H9 (cell line): ENCODE data around the gene RPLP2. TPM values are rescaled to one million over a fixed set of nuclear protein-coding genes. Genes with fewer than 3 reads are reported as not detected.
A peak's percentile ranks its signal among the peaks of the same experiment; 100 is the strongest.

ENCODE experiments used
- DNase-seq: peaks from one replicate; pipeline ENCODE4 v3.0.0-alpha.2; 2017
- H2AFZ ChIP-seq: one replicate; pipeline ENCODE4 v1.6.1; 2013; ENCODE audit warnings: mild to moderate bottlenecking, low read length, control low read depth, moderate library complexity
- H2AK5ac ChIP-seq: 2 replicates; pipeline ENCODE4 v1.6.1; 2013; ENCODE audit warnings: low read length, control low read depth, mixed read lengths; ENCODE audit not compliant: insufficient read length
- H2BK120ac ChIP-seq: one replicate; pipeline ENCODE4 v1.6.1; 2013; ENCODE audit warnings: low read depth, mild to moderate bottlenecking, low read length, control low read depth, inconsistent platforms; ENCODE audit not compliant: poor library complexity, severe bottlenecking
- H2BK12ac ChIP-seq: 2 replicates; pipeline ENCODE4 v1.6.1; 2013; ENCODE audit warnings: low read length, control low read depth, mixed read lengths, low read depth; ENCODE audit not compliant: insufficient read length
- H2BK15ac ChIP-seq: 2 replicates; pipeline ENCODE4 v1.6.1; 2013; ENCODE audit warnings: low read depth, low read length, control low read depth
- H2BK20ac ChIP-seq: one replicate; pipeline ENCODE4 v1.6.1; 2013; ENCODE audit warnings: low read depth, mild to moderate bottlenecking, low read length, control low read depth, inconsistent platforms; ENCODE audit not compliant: poor library complexity, severe bottlenecking
- H2BK5ac ChIP-seq: 2 replicates; pipeline ENCODE4 v1.6.1; 2013; ENCODE audit warnings: low read length, control low read depth, mixed read lengths; ENCODE audit not compliant: insufficient read length
- H3K14ac ChIP-seq: 2 replicates; pipeline ENCODE4 v1.6.1; 2013; ENCODE audit warnings: low read length, control low read depth; ENCODE audit not compliant: insufficient read depth
- H3K18ac ChIP-seq: 2 replicates; pipeline ENCODE4 v1.6.1; 2013; ENCODE audit warnings: low read depth, mild to moderate bottlenecking, mixed read lengths, low read length, control low read depth; ENCODE audit not compliant: insufficient read length
- H3K23ac ChIP-seq: 2 replicates; pipeline ENCODE4 v1.6.1; 2013; ENCODE audit warnings: low read length, control low read depth, mixed read lengths, low read depth; ENCODE audit not compliant: insufficient read length
- H3K23me2 ChIP-seq: 2 replicates; pipeline ENCODE4 v1.6.1; 2013; ENCODE audit warnings: low read depth, mild to moderate bottlenecking, mixed read lengths, low read length, control low read depth; ENCODE audit not compliant: insufficient read length, poor library complexity, severe bottlenecking
- H3K27ac ChIP-seq: 2 replicates; pipeline ENCODE4 v1.5.1; 2013; ENCODE audit warnings: low read length, control low read depth, mixed read lengths, low read depth; ENCODE audit not compliant: insufficient read length
- H3K27me3 ChIP-seq: 2 replicates; pipeline ENCODE4 v1.6.1; 2013; ENCODE audit warnings: low read length, control low read depth, inconsistent platforms; ENCODE audit not compliant: insufficient read depth
- H3K4ac ChIP-seq: 2 replicates; pipeline ENCODE4 v1.6.1; 2013; ENCODE audit warnings: low read depth, mild to moderate bottlenecking, control low read depth, inconsistent platforms, low read length, moderate library complexity
- H3K4me1 ChIP-seq: 2 replicates; pipeline ENCODE4 v1.6.1; 2013; ENCODE audit warnings: low read length, control low read depth, inconsistent platforms; ENCODE audit not compliant: insufficient read depth
- H3K4me2 ChIP-seq: 2 replicates; pipeline ENCODE4 v1.6.1; 2013; ENCODE audit warnings: low read length, control low read depth, mixed read lengths; ENCODE audit not compliant: insufficient read length, insufficient read depth
- H3K56ac ChIP-seq: 2 replicates; pipeline ENCODE4 v1.6.1; 2013; ENCODE audit warnings: low read depth, mild to moderate bottlenecking, mixed read lengths, low read length, control low read depth; ENCODE audit not compliant: insufficient read length
- H3K79me1 ChIP-seq: 2 replicates; pipeline ENCODE4 v1.6.1; 2013; ENCODE audit warnings: low read depth, mild to moderate bottlenecking, moderate library complexity, low read length, control low read depth, inconsistent platforms; ENCODE audit not compliant: insufficient read depth, poor library complexity, severe bottlenecking
- H3K79me2 ChIP-seq: 2 replicates; pipeline ENCODE4 v1.6.1; 2013; ENCODE audit warnings: low read length, control low read depth, inconsistent platforms; ENCODE audit not compliant: insufficient read depth
- H3K9ac ChIP-seq: 2 replicates; pipeline ENCODE4 v1.6.1; 2013; ENCODE audit warnings: low read length, control low read depth, mixed read lengths; ENCODE audit not compliant: insufficient read length; ENCODE audit errors: extremely low read depth
- H3K9me3 ChIP-seq: one replicate; pipeline ENCODE4 v1.6.1; 2013; ENCODE audit warnings: low read depth, low read length, inconsistent platforms; ENCODE audit not compliant: control insufficient read depth
- H3T11ph ChIP-seq: one replicate; pipeline ENCODE4 v1.6.1; 2013; ENCODE audit warnings: mild to moderate bottlenecking, low read length, control low read depth, inconsistent platforms
- H4K20me1 ChIP-seq: one replicate; pipeline ENCODE4 v1.6.1; 2013; ENCODE audit not compliant: control insufficient read depth, insufficient read length, insufficient read depth
- H4K5ac ChIP-seq: 2 replicates; pipeline ENCODE4 v1.6.1; 2013; ENCODE audit warnings: low read depth, mild to moderate bottlenecking, mixed read lengths, low read length, control low read depth; ENCODE audit not compliant: insufficient read length
- H4K8ac ChIP-seq: replicated peaks from 2 replicates; pipeline ENCODE4 v1.6.1; 2013; ENCODE audit warnings: low read length, control low read depth, mixed read lengths, low read depth; ENCODE audit not compliant: insufficient read length
- H4K91ac ChIP-seq: 2 replicates; pipeline ENCODE4 v1.6.1; 2013; ENCODE audit warnings: low read depth, mild to moderate bottlenecking, moderate library complexity, mixed read lengths, low read length, control low read depth; ENCODE audit not compliant: insufficient read length
- H3K27ac Mint-ChIP-seq, 3 experiments: 2 replicates in 2 of 3; 3 replicates in 1 of 3; pipeline ENCODE4 v1.8.0; 2020 to 2021; ENCODE audit warnings: mixed read lengths in 3 of 3, mild to moderate bottlenecking in 1 of 3, moderate library complexity in 1 of 3
- H3K27me3 Mint-ChIP-seq: 2 replicates; pipeline ENCODE4 v1.8.0; 2021; ENCODE audit warnings: low read depth, mild to moderate bottlenecking, moderate library complexity, mixed read lengths
- H3K36me3 Mint-ChIP-seq, 3 experiments: 2 replicates in 2 of 3; 3 replicates in 1 of 3; pipeline ENCODE4 v1.8.0; 2020 to 2021; ENCODE audit warnings: low read depth in 3 of 3, mixed read lengths in 3 of 3; ENCODE audit not compliant: insufficient read depth in 1 of 3
- H3K4me1 Mint-ChIP-seq, 2 experiments: 2 replicates each; pipeline ENCODE4 v1.8.0; 2020; ENCODE audit warnings: mixed read lengths in 2 of 2
- H3K4me3 Mint-ChIP-seq, 2 experiments: 2 replicates in 1 of 2; 3 replicates in 1 of 2; pipeline ENCODE4 v1.8.0; 2020 to 2021; ENCODE audit warnings: mild to moderate bottlenecking in 2 of 2, mixed read lengths in 2 of 2, moderate library complexity in 1 of 2
- H3K9me3 Mint-ChIP-seq, 2 experiments: 2 replicates in 1 of 2; 3 replicates in 1 of 2; pipeline ENCODE4 v1.8.0; 2020; ENCODE audit warnings: mild to moderate bottlenecking in 2 of 2, mixed read lengths in 2 of 2, moderate library complexity in 1 of 2
- WGBS: extraction: QIAGEN DNeasy Blood & Tissue Kit; methylation state at CpG from one replicate; pipeline ENCODE4 v1.1.7; 2013; ENCODE audit warnings: missing lambda C conversion rate, low lambda C conversion rate, mixed read lengths; ENCODE audit not compliant: insufficient read length; ENCODE audit errors: extremely low coverage; 5-methylcytosine and 5-hydroxymethylcytosine counted together
- total RNA-seq: library from RNA; stranded (reverse); gene quantifications from 2 replicates; pipeline ENCODE4 v1.2.1, GENCODE V29; 2021
- TF ChIP-seq, protein P1 (sequence below): fragments of 200-600 bp; sonication (generic); conservative IDR thresholded peaks from 3 replicates; pipeline ENCODE4 v1.8.0; 2021; ENCODE audit warnings: antibody characterized with exemption, mild to moderate bottlenecking

The RPLP2 gene
- total RNA-seq, 1 experiment from 2014 or later, result 2,138 TPM

- Histone ChIP-seq H3K14ac (no peak overlapping the region), H3K23ac (no peak overlapping the region), H3K4me1 (no peaks in the 10 kb centered on the region; the same call in 1 of the 2 replicates), H4K8ac (no peak overlapping the region), H3K79me2 (no peaks in the 10 kb centered on the region), H3K56ac (no peak overlapping the region), H4K91ac (no peak overlapping the region), H4K20me1 (no peaks in the 10 kb centered on the region), H3T11ph (no peak overlapping the region), H2BK5ac (no peak overlapping the region), H2AFZ (no peak overlapping the region), H2BK20ac (no peak overlapping the region), H2BK15ac (no peak overlapping the region), H3K9ac (no peak overlapping the region), H4K5ac (no peak overlapping the region), H3K4me2 (no peak overlapping the region), H3K27me3 (no peaks in the 10 kb centered on the region), H2BK12ac (no peak overlapping the region), H2AK5ac (no peak overlapping the region), H3K18ac (no peak overlapping the region), H3K23me2 (no peaks in the 10 kb centered on the region), H3K4ac (no peak overlapping the region), H2BK120ac (no peak overlapping the region), H3K27ac (no peak overlapping the region), H3K9me3 (no peaks in the 10 kb centered on the region), H3K79me1 (no peaks in the 10 kb centered on the region)
- no peak overlapping the region for H3K27ac Mint-ChIP-seq
- H3K27me3 Mint-ChIP-seq, result peaks cover 21% of the 10 kb centered on the region
- peak overlapping the region in 1 of 2 experiments; percentile 29; a peak in 1 of 5 replicates for H3K4me3 Mint-ChIP-seq
- TF ChIP-seq, protein P1, sequence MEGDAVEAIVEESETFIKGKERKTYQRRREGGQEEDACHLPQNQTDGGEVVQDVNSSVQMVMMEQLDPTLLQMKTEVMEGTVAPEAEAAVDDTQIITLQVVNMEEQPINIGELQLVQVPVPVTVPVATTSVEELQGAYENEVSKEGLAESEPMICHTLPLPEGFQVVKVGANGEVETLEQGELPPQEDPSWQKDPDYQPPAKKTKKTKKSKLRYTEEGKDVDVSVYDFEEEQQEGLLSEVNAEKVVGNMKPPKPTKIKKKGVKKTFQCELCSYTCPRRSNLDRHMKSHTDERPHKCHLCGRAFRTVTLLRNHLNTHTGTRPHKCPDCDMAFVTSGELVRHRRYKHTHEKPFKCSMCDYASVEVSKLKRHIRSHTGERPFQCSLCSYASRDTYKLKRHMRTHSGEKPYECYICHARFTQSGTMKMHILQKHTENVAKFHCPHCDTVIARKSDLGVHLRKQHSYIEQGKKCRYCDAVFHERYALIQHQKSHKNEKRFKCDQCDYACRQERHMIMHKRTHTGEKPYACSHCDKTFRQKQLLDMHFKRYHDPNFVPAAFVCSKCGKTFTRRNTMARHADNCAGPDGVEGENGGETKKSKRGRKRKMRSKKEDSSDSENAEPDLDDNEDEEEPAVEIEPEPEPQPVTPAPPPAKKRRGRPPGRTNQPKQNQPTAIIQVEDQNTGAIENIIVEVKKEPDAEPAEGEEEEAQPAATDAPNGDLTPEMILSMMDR, result no peak
- no peak for DNase-seq
- H3K9me3 Mint-ChIP-seq, result no peaks in the 10 kb centered on the region
- H3K36me3 Mint-ChIP-seq, result peaks cover 1 to 17% (median 5%) of the 10 kb centered on the region in 3 experiments; a peak in 4 of 7 replicates
- H3K4me1 Mint-ChIP-seq, result peaks cover 22 to 64% of the 10 kb centered on the region in 2 experiments
- WGBS, result no CpG with 5 or more reads among the region's 14 CpGs
Measured at GRCh38 chr11:861105-861479, 51.3 kb downstream of the RPLP2 start.
